Stimulated activated CD4-positive, alpha-beta T cell treated with anti-CD3 and anti-CD28 coated beads, TNF-alpha, amount 100 ng/mL, for 24 hours (primary cell): ENCODE data around the gene ZNRF4.
A peak's percentile ranks its signal among the peaks of the same experiment; 100 is the strongest.
"Not testable (repeated sequence)": the region's sequence is repeated elsewhere in the genome, so short reads cannot be mapped to it uniquely, and the experiment has no call there.

Source experiments
- DNase-seq, 3 experiments: peaks; one replicate each; pipeline ENCODE4 v3.0.0-alpha.2; 2020; ENCODE audit warnings: low read depth in 3 of 3

ZNRF4 gene

GRCh38 chr19:5455367-5456129 is at the start of gene ZNRF4:
Gene ZNRF4 (plus strand): TSS chr19:5455417. CDS start chr19:5455492, 75 bp downstream.
- no peak for DNase-seq

GRCh38 chr19:5406198-5406597 is 49.0 kb upstream of the ZNRF4 start:
- DNase-seq: not testable (repeated sequence)

- DNase-seq: no peak
These were observed 48.4 kb upstream of the ZNRF4 start for GRCh38 chr19:5406816-5407215.

- DNase-seq: no peak
These were observed 47.9 kb upstream of the ZNRF4 start for GRCh38 chr19:5407356-5407755.

- no peak for DNase-seq
These were observed 37.5 kb upstream of the ZNRF4 start for GRCh38 chr19:5417495-5418436.

GRCh38 chr19:5418677-5419076 is 36.5 kb upstream of the ZNRF4 start:
- no peak for DNase-seq

- DNase-seq: no peak
These were observed 34.3 kb upstream of the ZNRF4 start for GRCh38 chr19:5420953-5421352.

GRCh38 chr19:5423567-5424125 is 31.6 kb upstream of the ZNRF4 start:
- no peak for DNase-seq

GRCh38 chr19:5424192-5424973 is 30.8 kb upstream of the ZNRF4 start:
- no peak for DNase-seq

GRCh38 chr19:5425260-5425659 is 30.0 kb upstream of the ZNRF4 start:
- no peak for DNase-seq

- DNase-seq: no peak
These were observed 25.0 kb upstream of the ZNRF4 start for GRCh38 chr19:5430237-5430636.

GRCh38 chr19:5432687-5433086 is 22.5 kb upstream of the ZNRF4 start:
- no peak for DNase-seq

GRCh38 chr19:5434351-5434917 is 20.8 kb upstream of the ZNRF4 start:
- DNase-seq: no peak

- DNase-seq: peak; percentile 15 to 54 (median 35)
These were observed 20.1 kb upstream of the ZNRF4 start for GRCh38 chr19:5434970-5435641.

GRCh38 chr19:5435642-5436017 is 19.6 kb upstream of the ZNRF4 start:
- no peak for DNase-seq

- no peak for DNase-seq
These were observed 18.9 kb upstream of the ZNRF4 start for GRCh38 chr19:5436106-5436947.

GRCh38 chr19:5436948-5437306 is 18.3 kb upstream of the ZNRF4 start:
- no peak for DNase-seq

- DNase-seq: not testable (repeated sequence)
These were observed 16.5 kb upstream of the ZNRF4 start for GRCh38 chr19:5438756-5439155.

- no peak for DNase-seq
These were observed 15.8 kb upstream of the ZNRF4 start for GRCh38 chr19:5439452-5439851.

GRCh38 chr19:5440299-5440698 is 14.9 kb upstream of the ZNRF4 start:
- DNase-seq: no peak
